ENCODE data around the gene PSG3.
"Not testable (repeated sequence)": the region's sequence is repeated elsewhere in the genome, so short reads cannot be mapped to it uniquely, and the experiment has no call there.

The PSG3 gene

DNA sequence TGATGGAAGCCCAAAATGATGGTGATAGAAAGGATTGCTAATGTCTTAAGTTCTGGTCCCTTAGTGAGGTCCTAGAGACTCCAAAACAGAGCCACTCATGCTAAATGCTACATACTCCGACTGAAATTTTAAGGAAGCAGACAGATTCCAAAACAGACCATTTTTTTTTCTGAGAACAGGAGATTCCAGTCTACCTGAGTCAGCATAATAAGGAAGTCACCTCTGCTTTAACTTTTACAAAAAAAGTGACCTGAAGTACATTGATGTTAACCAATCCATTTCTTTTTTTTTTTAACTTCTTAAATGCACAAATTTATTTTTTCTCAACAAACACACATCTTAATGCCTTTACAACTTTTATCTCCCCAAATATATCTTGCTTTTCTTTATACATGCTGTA is 65.7 kb downstream of the PSG3 start:
- 36% methylated on average over 1 of the region's 1 CpG for WGBS
- not testable (repeated sequence) for H4K8ac ChIP-seq (ENCODE audit: low read length)

More for the DNA sequence above, 65.7 kb downstream of the PSG3 start:
- not testable (repeated sequence) for H2BK5ac ChIP-seq (ENCODE audit: low read depth, low read length, poor library complexity, severe bottlenecking); H3K36me3 ChIP-seq (ENCODE audit: control insufficient read depth in 1 of 2, insufficient read depth in 2 of 2, low read depth in 1 of 2, low read length in 2 of 2); H3K27ac ChIP-seq (ENCODE audit: low read length, poor library complexity, severe bottlenecking); DNase-seq; H3K4ac ChIP-seq (ENCODE audit: low read depth in 1 of 2, low read length in 2 of 2); H3K4me1 ChIP-seq (ENCODE audit: control insufficient read depth, insufficient read depth, low read depth, low read length); H2BK15ac ChIP-seq (ENCODE audit: low read depth, poor library complexity, severe bottlenecking); H4K91ac ChIP-seq (ENCODE audit: low read length); H2AK5ac ChIP-seq (ENCODE audit: low read length, severe bottlenecking); H2BK120ac ChIP-seq (ENCODE audit: low read depth, low read length); H3K9me3 ChIP-seq (ENCODE audit: control insufficient read depth, low read length); H2BK12ac ChIP-seq (ENCODE audit: low read length in 2 of 2); H2AFZ ChIP-seq (ENCODE audit: low read depth, low read length); H3K4me3 ChIP-seq (ENCODE audit: insufficient read depth in 1 of 2, low read depth in 1 of 2, low read length in 2 of 2); H3K23ac ChIP-seq (ENCODE audit: low read length in 2 of 2); H3K14ac ChIP-seq (ENCODE audit: low read length in 2 of 2); H3K9ac ChIP-seq (ENCODE audit: low read length); H3K79me1 ChIP-seq (replicated peaks; ENCODE audit: low read length, poor library complexity, severe bottlenecking); H3K4me2 ChIP-seq (ENCODE audit: low read length, poor library complexity, severe bottlenecking); H3K18ac ChIP-seq (ENCODE audit: low read depth in 1 of 2, low read length in 2 of 2)
- peaks cover 0 to 13% of the 10 kb centered on the region in 2 experiments for H3K27me3 ChIP-seq (ENCODE audit: control insufficient read depth in 1 of 2, insufficient read depth in 1 of 2, low read length in 2 of 2)

Measured in mesenchymal stem cell (in vitro differentiated cells and primary cell).